HG02763 (cell line): Measurements from ENCODE around the gene TRIM38.
"Not testable (repeated sequence)": the region's sequence is repeated elsewhere in the genome, so short reads cannot be mapped to it uniquely, and the experiment has no call there.

Experiments used
- ATAC-seq: cut with Tn5 transposase; IDR thresholded peaks from one replicate; pipeline ENCODE4 v1.9.1; 2021; ENCODE audit warnings: mild to moderate bottlenecking, moderate library complexity; ENCODE audit not compliant: unreplicated experiment

The TRIM38 gene, protein sequence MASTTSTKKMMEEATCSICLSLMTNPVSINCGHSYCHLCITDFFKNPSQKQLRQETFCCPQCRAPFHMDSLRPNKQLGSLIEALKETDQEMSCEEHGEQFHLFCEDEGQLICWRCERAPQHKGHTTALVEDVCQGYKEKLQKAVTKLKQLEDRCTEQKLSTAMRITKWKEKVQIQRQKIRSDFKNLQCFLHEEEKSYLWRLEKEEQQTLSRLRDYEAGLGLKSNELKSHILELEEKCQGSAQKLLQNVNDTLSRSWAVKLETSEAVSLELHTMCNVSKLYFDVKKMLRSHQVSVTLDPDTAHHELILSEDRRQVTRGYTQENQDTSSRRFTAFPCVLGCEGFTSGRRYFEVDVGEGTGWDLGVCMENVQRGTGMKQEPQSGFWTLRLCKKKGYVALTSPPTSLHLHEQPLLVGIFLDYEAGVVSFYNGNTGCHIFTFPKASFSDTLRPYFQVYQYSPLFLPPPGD

DNA sequence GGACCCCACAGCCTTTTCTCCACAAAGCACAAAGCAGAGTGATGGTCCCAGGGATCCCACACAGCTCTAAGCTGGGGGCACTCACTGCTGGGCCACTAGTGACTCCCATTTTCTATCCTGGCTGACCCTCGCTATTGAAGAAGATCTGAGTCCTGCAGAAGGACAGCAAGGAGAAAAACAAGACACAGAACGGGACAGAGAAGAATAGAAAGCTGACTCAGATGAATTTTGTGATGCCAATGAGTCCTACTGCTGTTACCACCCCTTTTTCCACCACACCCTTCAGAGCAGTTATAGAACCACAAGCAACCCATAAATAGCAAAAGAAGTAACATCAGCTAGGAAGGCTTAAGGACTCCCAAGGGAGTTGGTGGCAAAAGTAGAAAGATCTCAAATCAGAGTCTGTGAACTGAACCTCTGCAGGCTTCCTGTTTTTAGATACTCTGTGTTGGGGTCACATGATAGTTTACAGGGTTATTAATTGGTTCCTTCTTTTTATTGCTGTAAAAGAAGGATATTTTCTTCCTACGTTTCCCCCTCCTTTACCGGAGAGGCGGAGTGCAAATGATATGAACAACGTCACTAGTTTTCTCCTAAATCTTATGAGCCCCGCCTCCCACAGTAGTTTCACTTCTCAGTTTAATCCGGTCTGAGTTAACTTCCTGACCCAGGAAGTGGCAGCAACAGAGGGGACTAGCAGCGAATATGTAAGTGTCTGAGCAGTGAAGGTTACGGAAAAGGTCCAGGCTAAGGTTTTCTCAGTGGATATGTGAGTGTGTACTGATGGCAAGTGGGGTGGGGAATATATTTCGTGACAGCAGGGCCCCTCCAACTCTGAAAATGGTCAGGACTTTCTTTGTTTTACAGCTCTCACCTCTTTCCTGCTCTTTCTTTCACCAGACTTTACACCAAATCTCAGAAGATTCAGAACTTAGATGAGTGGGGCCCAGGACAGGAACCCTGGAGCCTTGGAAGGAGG lies at the start of gene TRIM38:
TRIM38 (plus strand) TSS at position 654 of the 979 bp plus-strand sequence. CDS start 3,721 bp downstream, outside the sequence.
- ATAC-seq, result peak; percentile 84

DNA sequence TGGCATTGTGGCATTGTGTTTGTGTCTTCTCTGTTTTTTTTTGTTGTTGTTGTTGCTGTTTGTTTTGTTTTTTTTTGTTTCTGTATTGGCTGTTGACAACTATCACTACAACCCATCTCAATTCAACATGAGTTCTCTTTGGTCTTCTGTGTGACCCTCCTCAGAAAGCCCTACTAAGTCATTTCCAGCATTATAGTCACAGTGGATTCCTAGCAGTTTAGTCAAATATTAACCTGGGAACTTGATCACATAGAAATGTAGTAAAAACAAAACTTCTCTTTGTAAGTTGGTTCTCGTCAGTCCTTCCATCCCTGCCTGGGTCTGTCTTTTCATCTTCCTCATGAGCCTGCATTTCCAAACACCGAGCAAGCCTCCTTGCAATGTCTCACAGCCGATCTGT lies 48.9 kb upstream of the TRIM38 start:
- no peak for ATAC-seq

DNA sequence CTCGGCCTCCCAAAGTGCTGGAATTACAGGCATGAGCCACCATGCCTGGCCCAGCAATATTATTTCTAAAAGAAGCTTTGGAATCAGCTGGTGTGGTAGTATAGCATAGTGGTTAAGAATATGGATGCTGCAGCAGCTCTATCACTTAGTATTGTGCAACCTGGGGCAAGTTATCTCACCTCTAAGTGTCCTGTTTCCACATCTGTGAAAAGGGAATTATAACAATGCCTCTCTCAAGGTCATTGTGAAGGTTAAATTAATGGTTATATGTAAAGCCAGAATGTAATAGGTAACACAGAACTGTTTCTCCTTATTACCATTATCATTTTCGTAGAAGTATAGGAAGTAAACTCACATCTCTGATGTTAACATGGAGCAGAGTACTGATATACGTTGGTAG lies 46.3 kb upstream of the TRIM38 start:
- no peak for ATAC-seq

DNA sequence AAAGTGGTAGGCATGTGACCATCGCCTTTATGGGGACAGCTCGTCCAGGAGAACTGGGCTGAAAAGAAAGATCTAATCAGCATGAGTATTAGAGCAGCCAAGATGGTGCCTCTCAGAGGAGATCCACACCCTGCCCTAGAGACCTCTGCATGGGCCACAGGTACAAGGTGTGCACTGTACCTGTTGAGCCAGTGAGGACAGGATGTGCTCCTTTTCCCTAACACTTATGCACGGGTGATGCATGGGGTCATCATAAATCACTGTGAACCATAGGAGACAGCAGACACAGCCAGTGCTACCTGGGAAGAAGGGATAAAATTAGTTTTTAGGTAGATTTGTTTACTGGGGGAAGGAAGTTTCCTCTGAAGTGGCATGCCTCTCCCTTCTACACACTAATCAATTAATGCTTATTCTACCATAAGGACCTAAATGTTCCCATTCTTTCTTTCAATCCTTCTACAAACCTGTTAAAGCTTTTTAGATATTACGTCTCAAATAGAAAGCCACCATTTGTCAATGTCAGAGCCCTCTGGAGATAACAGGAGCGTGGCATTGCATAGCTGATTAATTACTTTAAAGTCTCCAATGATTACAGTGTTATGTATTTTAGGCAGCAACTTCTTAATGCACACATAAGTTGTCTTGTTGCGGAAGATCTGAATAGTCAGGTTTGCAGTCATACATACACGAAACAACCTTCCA lies 45.7 kb upstream of the TRIM38 start:
- ATAC-seq, result no peak

DNA sequence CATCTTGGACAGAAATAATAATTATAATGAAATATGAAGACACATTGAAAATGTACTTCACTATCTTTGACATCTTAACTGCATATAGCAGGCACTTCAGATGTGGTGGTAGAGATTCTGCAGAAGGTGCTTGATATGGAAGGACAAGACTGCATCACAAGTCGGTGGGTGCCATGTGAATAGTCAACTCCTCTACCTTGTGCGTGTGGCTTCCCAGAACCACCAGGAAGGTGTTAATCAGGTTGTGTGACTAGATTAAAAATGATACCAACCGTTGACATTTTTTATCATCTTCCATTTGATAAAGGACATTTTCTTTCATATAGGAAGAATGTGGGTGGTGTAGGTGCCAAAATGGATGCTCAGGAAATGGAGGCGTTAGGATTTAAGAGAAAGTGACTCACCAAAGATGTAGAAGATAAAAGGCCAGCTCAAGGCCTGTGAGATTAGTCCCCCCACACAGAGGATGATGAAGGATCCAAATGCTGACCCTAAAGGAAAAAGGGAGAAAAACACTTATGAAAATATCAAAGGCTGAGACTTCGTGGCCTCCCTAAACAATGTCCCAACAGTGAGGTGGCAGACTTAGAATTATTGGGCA lies 44.4 kb upstream of the TRIM38 start:
- ATAC-seq, result no peak

DNA sequence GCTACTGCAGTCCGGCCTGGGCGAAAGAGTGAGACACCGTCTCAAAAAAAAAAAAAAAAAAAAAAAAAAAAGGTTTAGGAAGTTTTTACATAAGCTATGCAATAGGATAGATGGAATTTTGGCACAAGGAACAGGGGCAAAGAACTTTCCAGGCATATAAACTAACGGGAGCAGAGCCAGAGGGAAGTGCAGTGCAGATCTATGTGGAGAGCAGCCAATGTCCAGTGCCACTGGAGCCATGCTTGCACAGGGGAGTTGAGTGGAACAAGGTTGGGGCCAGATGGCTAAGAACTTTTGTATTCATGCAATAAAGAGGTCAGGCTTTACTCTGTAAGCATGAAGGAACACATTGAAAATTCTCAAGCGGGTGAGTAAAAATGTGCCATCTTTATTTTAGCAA lies 42.9 kb upstream of the TRIM38 start:
- no peak for ATAC-seq

DNA sequence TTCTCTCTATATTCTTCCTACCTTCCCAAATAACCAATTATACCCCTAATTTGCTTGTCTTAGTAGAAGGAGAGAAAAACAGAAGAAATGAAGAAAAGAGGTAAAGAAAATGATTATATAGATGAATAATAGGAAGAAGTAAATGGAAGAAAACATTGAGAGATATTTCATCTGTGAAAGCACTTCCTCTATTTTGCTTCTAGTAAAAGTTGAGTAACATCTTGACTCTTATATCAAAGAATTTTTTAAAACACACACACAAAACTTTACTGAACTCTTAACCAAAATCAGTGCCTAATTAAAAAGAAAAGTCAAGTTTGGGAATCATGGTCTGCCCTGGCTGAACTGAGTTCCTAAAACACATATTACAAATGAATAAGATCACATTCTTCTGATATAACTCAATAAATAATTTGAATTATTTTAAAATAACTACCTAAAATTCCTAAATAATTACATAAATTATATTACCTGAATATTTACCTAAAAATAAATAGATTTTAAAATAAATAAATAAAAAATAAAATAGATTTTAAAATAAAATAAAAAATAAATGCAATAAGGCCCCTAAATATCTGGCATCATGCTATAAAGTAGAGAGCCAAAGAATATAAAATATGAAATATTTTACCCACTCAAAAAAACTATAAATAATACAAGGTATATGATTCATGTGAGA lies 40.9 kb upstream of the TRIM38 start:
- ATAC-seq, result no peak

DNA sequence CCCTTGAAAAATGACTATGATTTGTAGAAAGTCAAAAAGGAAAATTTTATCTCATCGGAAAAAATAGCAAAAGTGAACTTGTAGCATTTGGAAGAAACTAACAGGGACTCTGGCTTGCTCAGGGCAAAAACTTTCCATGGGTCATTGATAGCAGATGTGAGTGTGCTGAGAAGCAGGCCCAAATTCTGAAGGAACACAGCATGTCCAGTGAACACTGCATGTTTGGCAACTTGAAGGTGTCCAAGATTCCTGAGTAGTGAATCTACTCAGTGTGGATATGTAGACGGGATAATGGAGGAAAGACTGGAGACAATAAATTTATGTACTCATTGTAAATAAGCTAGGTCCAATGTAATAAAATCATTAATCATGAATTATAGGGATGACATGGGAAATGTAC lies 40.3 kb upstream of the TRIM38 start:
- ATAC-seq, result no peak

DNA sequence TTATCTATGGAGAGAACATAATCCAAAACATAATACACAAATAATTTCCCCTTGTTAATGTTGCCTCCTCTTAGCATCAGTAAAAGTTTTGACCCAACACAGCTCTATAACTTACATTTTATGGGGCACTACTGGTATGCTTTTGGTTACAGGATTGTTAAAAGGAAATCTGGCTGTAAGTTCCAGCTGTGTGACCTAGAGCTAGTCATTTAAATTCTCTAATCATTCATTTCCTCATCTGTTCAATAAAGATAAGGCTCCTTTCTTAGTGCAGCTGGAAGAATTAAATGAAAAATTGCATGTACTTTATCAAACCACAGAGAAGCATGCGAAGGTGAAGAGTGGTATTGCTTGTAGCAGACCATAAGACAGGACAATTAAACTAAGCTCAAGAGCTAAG lies 36.7 kb upstream of the TRIM38 start:
- ATAC-seq, result no peak

DNA sequence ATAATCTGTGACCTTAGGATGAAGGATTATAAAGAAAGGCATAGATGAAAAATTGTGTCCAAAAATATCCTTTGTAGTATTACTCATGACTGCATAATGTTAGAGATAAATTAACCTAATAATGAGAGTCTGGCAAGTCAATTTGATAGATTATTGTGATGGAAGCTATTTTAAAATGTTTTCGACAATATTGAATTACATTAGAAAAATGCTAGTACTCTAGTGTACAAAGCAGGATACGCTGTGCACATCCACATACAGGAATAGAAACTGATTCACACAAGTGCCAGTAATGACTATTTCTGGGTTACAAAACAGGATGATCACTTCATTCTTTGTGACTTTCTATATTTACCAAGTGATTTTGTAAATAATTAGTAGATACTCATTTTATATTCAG lies 35.4 kb upstream of the TRIM38 start:
- no peak for ATAC-seq

DNA sequence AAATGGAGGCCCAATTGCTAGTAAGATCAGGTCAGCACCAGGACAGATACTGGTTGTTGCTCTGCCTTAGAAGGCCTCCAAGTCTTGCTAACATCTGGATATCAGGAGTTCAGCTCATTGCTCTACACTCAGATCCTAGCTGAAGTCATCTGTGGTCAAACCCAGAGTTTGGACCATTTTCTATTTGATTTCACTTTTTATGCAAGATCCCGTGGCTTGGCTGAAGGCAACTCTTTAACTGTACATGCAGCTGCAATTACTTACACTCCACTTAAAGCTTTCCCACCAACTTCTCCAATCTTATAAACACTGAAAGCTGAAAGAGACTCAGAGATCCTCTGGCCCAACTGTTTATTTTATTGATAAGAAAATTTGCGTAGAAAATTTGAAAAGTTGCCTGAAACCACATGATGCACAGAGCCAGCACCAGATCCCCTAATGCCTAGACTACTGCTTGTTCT lies 34.8 kb upstream of the TRIM38 start:
- ATAC-seq, result no peak

DNA sequence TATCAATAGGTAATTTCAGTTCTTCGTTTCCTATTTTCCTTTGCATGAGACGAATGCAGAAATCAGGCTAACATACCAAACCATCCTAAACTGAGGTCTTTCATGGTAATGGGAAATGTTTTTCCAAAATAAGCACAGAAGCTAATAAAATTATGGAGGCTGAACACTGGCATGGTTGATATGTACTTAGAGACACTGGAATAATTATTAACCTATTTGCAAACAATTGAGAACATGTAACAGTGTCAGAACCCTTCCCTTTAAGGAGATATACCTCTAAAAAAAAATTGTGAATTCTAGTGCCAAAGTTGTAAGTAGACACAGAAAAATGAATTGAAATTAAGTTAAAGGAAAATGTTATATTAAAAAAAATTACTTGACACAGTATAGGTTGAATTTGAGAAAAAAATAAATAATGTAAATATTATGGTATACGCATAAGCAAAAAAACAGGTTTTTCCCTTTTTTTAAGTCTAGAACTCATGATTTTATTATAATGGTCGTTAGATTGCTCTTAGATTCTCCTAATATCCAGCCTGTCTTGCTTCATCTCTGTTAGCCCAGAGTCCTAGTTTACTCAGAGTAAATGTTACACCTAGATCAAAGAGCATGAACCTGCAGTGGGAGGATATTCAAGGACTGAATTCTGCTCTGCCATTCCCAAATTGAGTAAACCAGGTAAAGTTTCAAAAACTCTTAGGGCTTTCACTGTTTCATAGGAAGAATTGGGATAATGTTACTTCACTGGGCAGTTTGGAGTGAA lies 33.9 kb upstream of the TRIM38 start:
- no peak for ATAC-seq

DNA sequence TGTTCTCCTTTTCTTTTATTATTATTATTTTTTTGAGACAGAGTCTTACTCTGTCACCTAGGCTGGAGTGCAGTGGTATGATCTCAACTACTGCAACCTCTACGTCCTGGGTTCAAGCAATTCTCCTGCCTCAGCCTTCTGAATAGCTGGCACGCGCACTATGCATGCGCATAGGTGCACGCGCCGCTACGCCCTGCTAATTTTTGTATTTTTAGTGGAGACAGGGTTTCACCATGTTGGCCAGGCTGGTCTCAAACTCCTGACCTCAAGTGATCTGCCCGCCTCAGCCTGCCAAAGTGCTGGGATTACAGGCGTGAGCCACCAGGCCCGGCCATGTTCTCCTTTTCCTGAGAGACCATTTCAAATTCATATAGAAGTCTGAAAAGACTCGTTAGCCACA lies 32.8 kb upstream of the TRIM38 start:
- ATAC-seq, result not testable (repeated sequence)

DNA sequence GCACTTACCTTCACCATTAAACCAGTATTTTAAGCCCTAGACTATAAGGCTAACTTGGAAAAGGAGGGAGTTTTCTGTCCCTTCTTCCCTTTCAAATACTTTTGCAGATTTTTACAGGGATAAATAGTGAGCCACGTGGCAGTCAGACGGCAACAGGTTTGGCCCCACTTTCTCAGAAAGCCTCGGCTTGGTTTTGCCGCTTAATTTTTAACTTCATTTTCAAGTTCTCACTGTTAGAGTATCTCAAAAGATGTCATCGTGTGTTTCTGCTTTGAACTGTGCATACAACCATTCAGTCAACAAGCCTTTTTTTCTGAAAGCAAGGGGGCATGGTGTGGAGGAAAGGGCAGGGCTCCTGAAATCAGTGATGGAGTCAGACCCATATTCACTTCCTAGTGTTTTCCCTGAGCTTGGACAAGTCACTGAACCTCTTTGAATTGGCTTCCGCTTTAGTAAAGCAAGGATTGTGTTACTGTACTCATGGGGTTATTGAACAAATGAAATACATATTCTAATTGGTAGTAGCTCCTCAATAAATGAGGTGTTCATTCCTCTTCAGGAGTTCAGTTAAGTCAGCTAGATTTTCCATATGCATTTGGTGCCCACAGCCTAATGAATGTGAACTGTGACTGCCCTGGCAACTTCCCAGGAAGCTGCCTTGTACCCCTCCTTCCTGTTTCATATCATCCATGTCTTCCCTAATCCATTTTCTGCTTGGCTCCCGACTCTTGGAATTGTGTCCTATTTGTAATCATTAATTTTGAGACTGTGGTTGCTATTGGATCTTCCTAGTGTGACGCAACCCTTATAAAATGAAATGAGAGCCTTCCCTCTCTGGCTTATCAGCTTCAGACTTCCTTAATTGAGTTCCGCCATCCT lies 31.8 kb upstream of the TRIM38 start, which contains the start of gene SLC17A2:
SLC17A2 (minus strand) TSS at position 160 of the 879 bp plus-strand sequence. CDS start 4,895 bp downstream, outside the sequence.
- no peak for ATAC-seq

DNA sequence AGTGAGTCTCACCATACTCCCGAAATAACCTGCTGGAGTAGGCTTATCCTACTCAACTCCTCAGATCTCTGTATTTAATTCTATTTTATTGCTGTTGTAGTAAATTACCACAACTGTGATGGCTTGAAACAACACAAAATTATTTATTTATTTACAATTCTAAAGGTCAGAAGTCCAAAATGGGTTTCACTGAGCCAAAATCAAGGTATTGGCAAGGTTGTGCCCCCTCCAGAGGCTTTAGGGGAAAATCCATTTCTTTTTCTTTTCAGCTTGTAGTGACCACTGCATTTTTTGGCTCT lies 31.2 kb upstream of the TRIM38 start:
- no peak for ATAC-seq

DNA sequence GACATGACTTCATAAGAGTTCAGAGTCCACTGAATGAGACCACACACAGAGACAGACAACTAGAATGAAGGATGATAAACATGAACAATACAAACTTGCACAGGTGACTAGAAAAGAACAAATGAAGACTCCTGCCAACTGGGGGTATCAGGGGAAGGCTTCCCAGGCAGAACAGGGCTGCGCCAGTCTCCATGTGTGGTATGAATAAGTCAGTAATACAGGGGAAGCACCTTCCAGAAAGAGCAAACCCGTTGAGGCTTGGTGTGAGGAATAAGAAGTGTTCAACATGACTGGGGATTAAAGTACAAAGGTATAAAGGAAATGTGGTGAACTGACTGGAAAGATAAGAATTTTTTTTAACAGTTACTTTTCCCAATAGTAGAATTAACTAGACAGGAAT lies 28.4 kb upstream of the TRIM38 start:
- ATAC-seq, result no peak

DNA sequence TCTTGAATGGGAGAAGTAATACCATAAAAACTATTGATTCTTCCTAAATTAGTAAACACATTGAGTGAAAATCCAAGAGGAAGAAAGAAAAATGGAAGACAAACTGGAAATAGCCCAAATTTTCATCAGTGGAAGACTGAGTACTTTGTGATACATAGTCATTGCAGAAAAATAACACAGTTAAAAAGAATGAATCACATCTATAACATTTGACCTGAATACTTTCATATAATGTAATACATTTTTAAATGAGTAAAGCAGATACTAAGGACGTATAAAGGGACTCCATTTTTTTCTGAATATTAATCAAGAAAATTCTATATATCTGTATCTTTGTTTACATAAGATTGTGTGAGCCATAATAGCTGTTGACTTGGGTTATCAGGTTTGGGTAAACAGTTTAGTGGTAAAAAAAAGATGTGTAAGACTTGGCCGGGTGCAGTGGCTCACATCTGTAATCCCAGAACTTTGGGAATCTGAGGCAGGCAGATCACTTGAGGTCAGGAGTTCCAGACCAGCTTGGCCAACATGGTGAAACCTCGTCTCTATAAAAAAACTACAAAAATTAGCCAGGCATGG lies 27.8 kb upstream of the TRIM38 start:
- ATAC-seq, result no peak

DNA sequence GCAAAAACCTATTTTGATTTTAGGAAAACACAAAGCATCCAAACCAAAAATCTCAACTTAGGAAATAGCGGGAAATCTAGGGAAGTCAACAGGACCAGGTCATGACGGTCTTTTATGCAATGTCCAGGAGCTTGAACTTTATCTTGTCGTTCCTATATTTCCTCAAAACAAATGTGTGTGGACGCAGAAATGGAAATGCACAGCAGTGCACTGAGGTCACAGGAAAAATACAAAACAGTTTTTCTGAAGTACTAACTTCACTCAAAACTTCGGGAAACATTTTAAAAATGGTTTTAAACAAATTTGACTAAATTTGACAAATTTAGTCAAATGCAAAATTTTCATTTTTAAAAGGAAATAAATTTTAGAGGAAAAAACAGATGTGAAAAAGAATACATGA lies 26.6 kb upstream of the TRIM38 start:
- no peak for ATAC-seq
